Stimulated activated CD8-positive, alpha-beta memory T cell treated with anti-CD3 and anti-CD28 coated beads, Interleukin-15, amount 100 ng/mL, for 48 hours (primary cell): ENCODE measurements around the gene EPHX1.

Experiments
- DNase-seq, 2 donors: peaks; one replicate each; pipeline ENCODE4 v3.0.0-alpha.2; 2020; ENCODE audit warnings: low read depth in 2 of 2

Gene EPHX1

DNA sequence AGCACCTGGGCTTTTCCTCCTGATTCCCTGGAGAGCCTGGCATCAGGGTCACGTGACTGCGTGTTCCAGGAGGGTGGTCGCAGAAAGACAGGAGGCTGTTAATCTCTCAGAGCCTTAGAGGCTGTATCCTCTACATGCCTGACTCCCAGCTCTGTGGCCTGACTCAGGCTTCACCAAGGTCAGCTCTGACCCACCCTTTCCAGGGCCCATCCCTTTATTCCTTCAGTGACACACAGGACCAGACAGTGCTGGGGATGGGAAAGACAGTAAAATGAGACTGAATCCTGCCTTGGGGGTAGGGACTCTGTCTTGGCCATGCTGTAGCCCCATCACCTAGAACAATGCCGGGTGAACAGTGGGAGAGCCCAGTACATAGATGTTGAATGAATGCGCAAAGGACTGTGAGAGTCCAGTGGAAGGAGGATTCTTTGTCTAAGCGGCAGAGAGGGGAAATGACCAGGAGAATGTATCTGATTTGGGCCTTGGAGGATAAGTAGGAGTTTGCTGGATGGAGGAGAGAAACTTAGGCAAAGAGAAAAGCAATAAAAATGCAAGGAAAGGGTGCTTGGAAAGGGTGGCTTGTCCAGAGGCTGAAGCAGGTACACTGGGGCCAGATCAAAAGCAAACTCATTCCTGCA, 33.0 kb downstream of the EPHX1 start:
- DNase-seq, result no peak

DNA sequence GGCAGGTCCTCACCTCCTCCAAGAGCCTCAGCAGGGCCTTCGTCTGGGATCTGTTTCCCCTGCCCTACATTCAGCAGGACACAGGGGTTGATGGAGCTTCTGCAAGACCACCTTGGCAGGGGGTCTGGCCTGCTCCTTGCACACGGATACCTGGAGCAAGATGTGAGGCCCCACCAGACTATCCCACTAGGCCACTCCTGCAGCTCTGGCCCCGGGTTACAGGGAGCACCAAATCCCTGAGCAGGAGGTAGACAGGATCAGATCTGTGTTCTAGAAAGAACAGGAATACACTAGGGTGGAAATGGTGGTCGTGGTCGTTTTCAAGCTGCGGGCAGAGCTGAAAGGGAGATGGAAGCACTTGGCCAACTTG, 33.5 kb downstream of the EPHX1 start:
- no peak for DNase-seq

DNA sequence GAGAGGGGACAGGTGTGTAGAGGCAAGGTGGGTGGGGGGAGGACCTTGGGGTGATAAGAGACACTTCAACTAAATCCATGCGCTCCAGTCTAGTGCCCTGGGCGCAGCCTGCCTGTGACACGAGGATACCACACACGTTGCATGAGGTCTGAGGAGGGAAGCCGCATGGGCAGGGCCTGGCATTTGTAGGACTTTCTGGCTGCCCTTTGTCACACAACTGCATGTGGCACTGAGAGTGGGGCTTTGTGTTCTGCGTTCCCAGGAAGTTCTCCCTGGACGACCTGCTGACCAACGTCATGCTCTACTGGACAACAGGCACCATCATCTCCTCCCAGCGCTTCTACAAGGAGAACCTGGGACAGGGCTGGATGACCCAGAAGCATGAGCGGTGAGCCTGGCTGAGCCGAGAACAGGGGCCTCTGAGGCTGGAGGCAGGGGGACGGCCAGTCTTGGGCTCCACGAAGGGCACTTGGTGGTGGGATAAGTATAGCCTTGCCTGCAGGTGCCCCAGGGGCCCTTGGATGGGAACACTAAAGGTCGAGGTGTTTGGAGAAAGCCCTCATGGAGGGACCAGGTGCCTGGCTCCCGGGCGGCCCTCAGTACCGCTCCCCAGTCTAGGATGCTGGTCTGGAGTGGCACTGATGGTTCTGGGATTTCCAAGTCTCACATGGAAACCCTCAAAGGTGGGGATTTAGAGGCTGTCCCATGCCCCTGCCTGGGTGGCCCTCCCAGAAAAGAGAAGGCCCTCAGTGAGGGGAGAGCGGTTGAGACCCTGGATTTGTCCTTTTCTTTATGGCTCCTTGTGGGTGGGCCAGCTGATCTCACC, 34.5 kb downstream of the EPHX1 start:
- no peak for DNase-seq

DNA sequence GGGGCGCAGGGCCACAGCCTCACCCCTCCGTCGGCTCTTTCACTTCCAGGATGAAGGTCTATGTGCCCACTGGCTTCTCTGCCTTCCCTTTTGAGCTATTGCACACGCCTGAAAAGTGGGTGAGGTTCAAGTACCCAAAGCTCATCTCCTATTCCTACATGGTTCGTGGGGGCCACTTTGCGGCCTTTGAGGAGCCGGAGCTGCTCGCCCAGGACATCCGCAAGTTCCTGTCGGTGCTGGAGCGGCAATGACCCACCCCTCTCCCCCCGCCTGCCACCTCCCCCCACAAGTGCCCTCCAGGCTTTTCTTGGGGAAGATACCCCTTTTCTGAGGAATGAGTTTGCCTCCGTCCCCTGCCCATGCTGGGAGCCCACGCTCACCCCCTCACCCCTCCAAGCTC, 35.2 kb downstream of the EPHX1 start:
- no peak for DNase-seq

DNA sequence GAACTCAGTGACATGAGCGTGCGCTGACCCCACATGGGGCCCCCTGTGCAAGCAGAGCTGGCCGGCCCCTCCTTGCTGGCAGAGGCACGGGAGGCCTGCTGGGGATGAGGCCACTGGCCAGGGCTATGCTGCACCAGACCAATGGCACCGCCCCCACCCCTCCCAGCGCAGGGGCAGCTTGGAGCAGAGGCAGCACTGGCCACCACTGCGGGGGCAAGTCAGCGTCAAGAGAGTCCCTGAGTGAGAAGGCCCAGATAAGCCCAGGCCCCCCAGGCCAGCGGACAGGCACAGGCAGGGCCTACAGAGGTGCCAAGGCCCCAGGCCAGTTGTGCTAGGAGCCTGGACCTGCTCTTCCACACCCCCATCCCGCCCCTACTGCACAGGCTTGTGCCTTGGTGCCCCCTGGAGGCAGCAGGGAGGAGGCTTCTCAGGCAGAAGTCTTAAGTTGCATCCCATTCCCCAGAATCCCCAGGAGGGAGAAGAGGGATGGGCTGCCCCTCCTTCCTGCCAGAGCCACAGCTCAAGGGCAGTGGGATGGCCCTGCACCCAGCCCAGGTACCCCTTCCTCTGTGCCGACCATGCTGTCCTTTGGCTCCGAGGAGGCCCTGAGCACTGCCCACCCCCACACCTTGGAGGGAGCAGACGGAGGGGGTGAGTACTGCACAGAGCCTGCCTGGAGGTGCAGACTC, 35.8 kb downstream of the EPHX1 start:
- peak in 1 of 2 donors; percentile 14 for DNase-seq

DNA sequence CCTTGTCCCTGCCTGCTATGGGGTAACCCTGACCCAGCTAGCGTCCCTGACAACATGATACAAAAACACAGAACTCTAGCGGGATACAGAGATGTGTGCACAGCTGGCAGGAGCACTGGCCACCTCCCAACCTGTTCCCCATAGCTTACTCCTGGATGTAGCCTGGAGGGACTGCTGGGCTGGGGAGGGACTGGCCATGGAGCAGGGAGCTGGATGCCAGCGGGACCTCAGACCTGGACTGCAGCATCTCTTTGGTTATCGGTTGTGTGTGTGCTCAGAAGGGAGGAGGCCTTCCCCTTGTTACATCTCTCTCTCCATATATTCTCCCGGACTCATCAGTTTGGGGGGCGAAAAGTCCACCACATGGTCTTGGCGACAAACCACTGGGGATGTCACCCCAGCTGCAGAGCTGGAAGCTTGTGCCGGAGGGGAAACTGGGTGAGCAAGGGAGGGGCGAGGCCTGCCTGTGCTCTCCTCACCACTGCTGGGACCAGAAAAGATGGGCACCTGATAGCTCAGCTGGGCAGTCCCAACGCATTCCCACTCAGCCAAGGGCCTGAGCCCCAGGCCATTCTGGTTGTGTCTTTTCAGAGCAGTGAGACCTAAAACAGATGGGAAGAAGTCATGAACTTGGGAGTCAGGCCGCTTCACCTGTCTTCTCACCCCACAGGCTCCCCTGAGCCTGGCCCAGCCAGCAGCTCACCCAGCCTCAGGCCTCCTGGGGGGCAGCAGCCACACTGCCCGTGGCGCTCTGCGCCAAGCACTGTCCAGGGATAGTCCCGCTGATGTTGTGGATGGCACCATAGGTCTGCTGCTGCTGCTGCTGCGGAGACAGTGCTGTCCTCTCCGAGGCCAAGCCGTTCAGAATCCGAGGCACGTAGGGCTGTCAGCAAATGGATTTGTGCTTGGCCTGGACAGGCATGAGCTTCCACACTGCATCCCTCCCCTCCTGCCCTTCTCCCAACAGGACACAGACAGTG, 36.7 kb downstream of the EPHX1 start:
- no peak for DNase-seq

DNA sequence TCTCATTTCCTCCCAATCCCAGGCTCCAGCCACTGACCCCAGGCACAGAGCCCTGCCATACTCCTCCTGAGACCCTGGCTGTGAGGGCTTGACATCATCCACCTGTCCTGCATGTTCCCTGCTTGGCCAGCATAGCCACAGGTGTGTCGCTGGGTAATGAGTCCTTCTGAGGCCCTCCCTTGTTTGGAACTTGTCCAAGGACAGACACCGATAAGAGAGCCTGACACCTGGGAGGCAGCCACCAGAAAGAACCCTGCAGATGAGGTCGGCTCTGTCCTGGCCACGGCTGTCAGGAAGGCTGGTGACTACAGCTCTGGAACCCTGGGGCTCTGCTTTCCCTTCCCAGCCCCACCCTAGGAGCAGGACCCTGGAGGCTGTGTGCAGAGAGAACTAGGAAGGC, 37.7 kb downstream of the EPHX1 start:
- no peak for DNase-seq

DNA sequence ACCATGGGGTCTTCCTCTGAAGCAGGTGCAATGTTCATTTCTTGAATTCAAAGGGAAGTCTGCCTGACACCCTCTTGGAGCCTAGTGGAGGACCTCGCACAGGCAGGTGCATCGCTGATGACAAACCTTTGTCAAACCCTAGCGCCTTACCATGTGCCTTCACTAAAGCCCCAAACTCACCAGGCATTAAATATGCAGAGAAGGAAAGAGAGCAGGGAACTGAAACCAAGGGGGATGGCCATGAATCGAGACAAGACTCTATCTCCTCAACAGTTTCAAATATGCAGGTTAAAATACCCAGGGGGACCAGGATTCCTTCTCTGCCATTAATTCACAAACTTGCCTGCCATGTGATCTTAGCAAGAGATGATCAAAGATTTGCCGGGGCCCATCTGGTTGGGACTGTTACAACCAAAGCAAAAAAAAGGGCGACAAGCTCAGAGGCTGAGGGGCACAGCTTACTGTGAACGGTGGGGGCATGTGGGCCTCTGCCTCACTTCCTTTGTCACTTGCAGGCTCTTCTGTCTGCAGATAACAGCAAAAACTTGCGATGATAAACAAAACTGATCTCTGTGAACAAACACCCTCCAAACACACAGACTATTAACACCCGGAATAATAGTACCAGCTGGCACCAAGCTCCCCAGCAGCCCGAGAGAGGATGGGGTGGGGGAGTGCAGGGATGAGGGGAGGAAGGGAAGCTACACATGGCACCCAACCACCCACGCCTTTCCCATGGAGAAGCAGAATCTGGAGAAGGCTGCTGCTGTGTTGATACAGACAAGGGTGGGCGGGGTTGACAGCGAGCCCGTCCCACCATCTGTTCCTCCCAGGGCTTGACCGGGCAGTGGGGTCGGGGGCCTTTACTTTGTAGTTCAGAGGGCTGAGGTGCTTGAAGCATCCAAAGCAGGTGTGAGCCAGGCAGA, 38.4 kb downstream of the EPHX1 start:
- DNase-seq, result no peak

DNA sequence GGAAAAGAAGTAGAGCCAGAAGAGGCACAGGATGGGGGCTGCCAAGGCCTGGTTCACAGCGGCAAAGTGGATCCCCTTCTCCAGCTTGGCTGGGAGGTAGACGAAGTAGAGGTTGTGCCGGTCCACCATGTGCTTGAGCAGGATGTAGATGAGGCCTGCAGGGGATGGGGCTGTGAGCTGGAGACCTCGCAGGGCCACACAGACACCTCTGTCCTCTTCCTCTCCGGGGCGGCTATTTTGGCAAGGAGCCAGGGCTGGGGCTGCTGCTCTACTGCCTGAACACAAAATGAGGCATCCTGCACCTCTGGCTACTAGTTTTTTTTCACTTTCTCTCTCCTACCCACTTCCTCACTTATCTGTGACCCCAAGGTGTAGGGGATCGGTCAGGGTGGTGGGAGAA, 40.0 kb downstream of the EPHX1 start:
- peak in 1 of 2 donors; percentile 19 for DNase-seq

DNA sequence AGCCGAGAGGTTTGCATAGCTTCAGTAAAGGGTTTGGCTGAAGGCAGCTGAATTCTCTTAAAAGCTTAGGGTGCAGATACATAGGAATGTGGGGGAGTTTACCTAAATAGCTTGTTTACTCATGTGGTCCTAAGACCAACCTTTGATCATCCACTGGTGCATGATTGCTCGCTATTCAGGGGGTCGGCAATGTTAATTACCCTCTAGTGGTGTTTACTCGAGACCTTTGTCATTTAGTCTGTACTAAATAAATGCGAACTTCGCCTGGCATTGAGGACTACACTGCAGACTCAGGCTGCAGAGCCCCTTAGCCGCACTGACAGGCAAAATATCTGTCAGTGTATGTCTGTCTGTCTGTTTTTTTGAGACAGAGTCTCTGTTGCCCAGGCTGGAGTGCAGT, 40.4 kb downstream of the EPHX1 start:
- no peak for DNase-seq

DNA sequence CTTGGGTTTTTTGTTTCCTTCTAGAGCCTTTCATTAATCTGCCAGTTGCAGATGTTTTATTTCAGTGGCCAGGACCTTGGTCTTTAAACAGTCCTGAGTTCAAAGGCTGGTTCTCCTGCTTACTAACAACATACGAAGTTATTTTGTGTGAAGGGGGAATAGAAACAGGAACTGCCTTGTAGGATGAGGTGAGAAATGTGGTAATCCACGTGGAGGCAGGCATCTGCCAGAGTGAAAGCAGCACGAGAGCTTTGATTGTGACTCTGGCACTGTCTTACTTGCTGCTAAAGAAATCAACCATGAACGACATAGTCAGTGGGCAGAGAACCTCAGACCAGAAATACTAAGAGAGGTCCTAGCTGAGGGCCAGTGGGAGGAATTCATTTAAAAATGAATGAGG, 41.9 kb downstream of the EPHX1 start:
- DNase-seq, result no peak

DNA sequence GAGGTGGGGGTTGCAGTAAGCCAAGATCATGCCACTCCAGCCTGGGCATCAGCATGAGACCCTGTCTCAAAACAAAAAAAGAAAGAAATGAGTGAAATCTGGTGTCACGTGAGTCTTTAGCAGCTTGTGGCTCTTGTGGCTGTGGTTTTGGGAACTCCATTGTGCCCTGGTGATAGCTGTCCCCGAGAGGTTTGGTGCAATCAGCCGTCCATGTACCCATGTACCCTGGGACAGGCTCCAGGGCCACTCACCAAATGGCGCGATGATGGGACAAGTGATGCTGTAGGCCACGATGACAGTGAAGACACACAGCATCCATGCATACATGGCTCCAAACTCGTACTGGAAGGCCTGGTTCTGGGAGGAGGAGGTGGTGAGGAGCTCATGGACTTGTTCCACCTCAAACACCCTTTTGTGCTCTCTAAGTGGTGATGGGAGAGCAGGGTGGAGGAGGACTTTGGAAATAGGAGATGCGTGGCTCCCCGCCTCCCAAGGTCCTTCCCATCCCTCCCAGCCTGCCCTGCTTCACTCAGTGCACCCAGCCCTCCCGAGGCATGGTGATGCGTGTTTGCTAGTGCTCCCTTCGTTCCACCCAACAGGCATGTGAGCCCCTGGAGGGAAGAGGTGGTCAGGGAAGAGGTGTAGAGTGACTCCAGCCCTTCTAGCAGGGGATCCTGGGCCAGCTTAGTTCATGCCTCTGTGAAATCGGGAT, 42.6 kb downstream of the EPHX1 start:
- no peak for DNase-seq

DNA sequence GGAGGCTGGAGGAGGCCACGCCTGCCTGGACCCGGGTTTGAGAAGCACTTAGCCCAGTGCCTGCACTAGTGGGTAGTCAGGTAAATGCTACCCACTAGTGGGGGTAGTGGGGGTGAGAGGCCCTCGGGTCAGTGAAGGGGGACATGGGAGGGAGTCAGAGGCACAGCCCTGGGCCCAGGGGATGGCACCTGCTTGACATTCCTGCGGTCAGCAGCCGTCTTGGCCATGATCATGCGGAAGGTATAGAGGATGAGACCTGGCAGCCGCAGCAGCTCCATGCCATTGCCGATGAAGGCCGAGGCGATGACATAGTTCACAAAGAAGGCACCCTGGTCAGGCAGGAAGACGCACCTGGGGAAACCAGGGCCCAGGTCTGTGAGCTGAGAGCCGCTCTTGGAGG, 43.5 kb downstream of the EPHX1 start:
- DNase-seq, result no peak

DNA sequence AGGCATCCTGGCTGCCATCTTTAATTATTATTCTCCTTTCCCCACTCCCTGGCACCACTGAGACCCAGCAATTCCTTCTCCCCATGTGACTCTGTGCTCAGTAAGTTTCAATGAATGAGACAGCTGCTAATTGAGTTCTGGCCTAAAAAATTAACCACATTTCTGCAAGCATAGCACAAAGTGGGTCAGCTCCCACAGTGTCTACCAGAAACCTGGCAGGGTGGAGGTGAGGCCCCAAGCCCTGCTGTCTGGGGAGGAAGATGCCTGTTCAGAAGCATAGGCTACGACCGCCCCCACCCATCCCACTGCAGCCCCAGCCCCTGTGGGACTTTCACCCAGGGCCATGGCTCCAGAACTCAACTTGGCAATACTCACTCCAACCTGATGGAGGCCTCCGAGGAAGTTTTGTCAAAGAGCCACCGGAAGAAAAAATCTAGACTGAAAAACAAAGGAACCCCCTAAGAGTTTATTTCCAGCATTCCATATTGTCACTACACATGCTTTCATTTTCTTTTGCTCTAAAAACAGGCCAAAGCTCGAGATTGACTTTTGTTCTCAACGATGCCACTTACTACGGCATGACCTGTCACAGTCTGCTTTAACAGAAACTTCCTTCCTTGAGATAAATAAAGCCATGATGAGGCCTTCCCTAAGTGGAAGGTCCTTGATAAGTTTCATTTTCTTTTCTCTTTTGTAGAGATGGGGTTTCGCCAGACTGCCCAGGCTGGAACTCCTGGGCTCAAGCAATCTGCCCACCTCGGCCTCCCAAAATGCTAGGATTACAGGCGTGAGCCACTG, 45.8 kb downstream of the EPHX1 start:
- DNase-seq, result no peak

DNA sequence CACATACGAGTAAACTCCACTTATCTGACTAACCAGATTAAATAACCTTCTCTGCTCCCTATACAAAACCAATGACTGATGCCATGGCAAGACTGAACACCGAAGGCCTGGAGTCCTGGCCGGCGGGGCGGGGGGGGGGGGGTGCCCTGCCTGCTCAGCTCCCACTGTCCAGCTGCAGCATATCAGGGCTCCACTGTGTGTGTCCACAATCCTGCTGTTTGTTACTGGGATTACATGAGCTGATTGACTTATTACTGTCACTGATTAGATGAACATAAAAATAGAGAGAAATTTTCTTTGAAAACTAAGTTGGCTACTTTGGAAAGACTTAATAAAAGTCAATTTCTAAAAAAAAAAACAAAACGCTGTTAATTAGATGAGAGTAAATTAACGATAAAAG, 47.3 kb downstream of the EPHX1 start:
- no peak for DNase-seq

DNA sequence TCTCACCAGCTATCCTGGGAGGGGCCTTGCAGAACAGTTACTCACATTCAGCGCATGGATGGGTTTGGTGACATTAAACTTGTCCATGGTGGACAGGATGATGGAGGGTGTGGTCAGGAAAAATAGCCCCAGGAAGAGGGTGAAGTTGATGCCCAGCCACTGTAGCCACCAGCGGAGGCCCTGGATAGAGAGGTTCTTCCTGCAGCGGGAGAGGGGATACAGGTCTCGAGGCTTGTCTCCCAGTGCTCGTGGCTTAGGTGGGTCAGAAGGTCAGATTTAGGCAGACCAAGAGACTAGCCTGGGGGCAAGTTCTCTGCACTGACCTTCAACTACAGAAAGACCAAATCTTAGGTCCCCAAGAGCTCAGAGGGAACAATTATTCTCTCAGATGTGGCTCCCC, 49.2 kb downstream of the EPHX1 start:
- no peak for DNase-seq

DNA sequence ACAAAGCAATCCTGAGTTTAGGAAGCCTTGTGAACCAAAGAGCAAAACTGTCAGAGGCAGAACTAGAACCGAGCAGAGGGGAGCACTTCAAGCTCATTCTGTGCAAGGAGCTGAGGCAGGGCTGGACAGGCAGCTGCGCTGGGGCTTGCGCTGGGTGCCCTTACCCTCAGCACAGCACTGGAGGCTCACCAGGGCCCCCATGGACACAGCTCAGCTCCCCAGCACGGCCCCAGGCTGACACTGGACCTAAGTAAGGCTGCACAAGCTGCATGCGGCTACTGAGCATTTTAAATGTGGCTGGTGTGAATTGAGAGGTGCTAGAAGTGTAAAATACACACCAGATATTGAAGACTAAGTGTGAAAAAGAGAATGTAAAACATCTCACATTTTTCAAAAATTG, 50.2 kb downstream of the EPHX1 start:
- DNase-seq, result no peak

DNA sequence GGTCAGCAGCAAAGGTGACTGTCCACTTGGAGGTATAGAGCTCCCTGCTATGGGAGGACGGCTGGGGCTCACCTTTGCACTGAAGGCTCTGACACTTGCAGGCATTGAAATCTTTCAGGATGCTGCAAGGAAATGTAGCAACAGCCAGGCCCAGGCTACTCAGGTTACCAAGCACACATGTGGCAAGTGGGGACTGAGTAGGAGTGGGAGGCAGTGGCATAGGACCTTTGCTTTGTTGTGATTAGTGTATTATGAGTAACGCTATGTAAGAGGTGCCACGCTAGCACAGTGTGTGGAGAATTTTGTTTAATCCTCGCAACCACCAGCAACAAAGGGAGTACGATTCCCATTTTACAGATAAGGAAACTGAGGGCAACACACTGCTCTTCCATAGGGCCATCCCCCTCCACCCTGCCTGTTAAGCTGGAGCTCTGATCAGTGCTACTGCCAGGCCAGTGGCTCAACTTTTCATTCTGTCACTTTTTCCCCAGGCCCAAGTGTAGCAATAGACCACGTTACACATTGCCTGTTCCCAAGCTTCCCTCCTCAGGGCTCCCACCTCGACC, 51.0 kb downstream of the EPHX1 start:
- no peak for DNase-seq
